NB4 (cell line): ENCODE data around the gene DNAH17.

Experiments used
- DNase-seq: peaks from one replicate; pipeline ENCODE4 v3.0.0; 2010; ENCODE audit warnings: low read depth
- H3K4me3 ChIP-seq: one replicate; pipeline ENCODE4 v1.5.1; 2011; ENCODE audit warnings: mild to moderate bottlenecking, low read depth, low read length, moderate library complexity
- MAX ChIP-seq: IDR thresholded peaks from 2 replicates; pipeline ENCODE4 v1.6.1; 2011; ENCODE audit warnings: low read depth, low read length
- MYC ChIP-seq: IDR thresholded peaks from 2 replicates; pipeline ENCODE4 v1.6.1; 2011; ENCODE audit warnings: low read depth, low read length
- POLR2A ChIP-seq: IDR thresholded peaks from 2 replicates; pipeline ENCODE4 v1.6.1; 2011; ENCODE audit warnings: mild to moderate bottlenecking; ENCODE audit not compliant: insufficient read length; ENCODE audit errors: extremely low read depth
- TF ChIP-seq, protein P1 (sequence below): IDR thresholded peaks from one replicate; pipeline ENCODE4 v1.5.1; 2012; ENCODE audit warnings: low read depth, low read length

The DNAH17 gene

DNA sequence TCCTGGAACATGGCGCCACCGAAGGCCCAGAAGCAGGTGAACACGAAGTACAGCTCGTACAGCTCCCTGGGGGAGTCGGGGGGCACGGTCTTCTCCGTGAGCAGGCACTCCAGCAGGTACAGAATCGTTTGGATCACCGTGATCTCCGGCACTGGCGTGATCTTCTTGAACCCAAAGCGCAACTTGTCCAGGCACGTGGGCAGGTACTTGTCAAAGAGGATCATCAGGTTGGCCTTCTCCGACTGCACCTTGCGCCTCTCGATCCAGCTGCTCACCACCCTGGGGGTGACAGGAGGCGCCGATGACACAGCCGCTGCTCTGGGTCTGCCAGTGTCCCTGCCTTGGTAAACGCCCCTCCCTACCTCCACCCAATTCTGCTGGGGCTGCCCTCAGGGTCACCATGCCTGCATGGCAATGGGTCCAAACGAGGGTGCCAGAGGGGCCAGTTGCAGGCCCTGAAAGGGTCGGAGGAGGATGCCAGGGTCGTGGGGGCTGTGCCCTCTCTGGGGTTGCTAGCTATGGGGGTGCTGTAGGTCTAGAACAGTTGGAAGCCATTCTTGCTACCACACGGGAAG is 90.9 kb downstream of the DNAH17 start:
- no peak for DNase-seq
- TF ChIP-seq POLR2A (no peak), MYC (no peak), MAX (no peak)
- TF ChIP-seq, protein P1, sequence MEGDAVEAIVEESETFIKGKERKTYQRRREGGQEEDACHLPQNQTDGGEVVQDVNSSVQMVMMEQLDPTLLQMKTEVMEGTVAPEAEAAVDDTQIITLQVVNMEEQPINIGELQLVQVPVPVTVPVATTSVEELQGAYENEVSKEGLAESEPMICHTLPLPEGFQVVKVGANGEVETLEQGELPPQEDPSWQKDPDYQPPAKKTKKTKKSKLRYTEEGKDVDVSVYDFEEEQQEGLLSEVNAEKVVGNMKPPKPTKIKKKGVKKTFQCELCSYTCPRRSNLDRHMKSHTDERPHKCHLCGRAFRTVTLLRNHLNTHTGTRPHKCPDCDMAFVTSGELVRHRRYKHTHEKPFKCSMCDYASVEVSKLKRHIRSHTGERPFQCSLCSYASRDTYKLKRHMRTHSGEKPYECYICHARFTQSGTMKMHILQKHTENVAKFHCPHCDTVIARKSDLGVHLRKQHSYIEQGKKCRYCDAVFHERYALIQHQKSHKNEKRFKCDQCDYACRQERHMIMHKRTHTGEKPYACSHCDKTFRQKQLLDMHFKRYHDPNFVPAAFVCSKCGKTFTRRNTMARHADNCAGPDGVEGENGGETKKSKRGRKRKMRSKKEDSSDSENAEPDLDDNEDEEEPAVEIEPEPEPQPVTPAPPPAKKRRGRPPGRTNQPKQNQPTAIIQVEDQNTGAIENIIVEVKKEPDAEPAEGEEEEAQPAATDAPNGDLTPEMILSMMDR, result no peak
- H3K4me3 ChIP-seq, result no peak overlapping the region

GRCh38 chr17:78485290-78486168 is 91.7 kb downstream of the DNAH17 start:
- TF ChIP-seq, protein P1, result no peak
- TF ChIP-seq MAX (no peak), MYC (no peak), POLR2A (no peak)
- DNase-seq, result no peak
- H3K4me3 ChIP-seq, result no peak overlapping the region

- DNase-seq, result peak; percentile 38
These were observed 92.6 kb downstream of the DNAH17 start for GRCh38 chr17:78484271-78485246.

GRCh38 chr17:78479369-78479768 is 97.8 kb downstream of the DNAH17 start:
- H3K4me3 ChIP-seq, result no peak overlapping the region
- no peak for TF ChIP-seq POLR2A
- no peak for TF ChIP-seq MYC
- no peak for TF ChIP-seq MAX
- TF ChIP-seq, protein P1, result no peak
- no peak for DNase-seq

More at GRCh38 chr17:78484271-78485246, 92.6 kb downstream of the DNAH17 start:
- TF ChIP-seq MYC, result no peak
- TF ChIP-seq, protein P1, result no peak
- TF ChIP-seq MAX, result no peak
- TF ChIP-seq POLR2A, result no peak
- no peak overlapping the region for H3K4me3 ChIP-seq

DNA sequence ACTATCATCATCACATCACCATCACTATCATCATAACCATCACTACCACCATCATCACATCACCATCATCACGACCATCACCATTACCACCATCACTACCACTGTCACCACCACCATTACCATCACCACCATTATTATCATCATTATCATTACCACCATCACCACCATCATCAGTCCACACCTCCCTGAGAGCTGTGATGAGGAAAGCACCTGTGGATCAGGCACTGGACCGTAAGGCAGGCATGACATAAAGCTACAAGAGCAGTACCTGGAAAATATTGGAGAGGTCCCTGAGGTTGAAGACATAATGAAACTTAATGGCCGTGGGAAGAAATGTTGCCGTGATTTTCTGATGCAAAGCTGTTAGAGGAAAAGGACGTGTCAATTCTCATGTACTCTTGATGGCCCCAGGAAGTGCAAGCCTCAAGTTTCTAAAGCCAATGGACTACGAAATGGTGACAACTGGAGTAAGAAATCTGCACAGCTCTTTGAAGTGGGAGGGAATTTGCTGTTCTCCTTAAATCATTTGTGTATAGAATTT is 98.4 kb downstream of the DNAH17 start:
- no peak overlapping the region for H3K4me3 ChIP-seq
- TF ChIP-seq MAX (no peak), POLR2A (no peak)
- no peak for DNase-seq
